T-helper 9 cell (primary cell): ENCODE data around the gene TCF7L2.

Source experiments
- DNase-seq: peaks from one replicate; pipeline ENCODE4 v3.0.0-alpha.2; 2020

TCF7L2 gene

GRCh38 chr10:113025487-113025886 is 75.4 kb downstream of the TCF7L2 start:
- DNase-seq = no peak

GRCh38 chr10:113026679-113027078 is 76.6 kb downstream of the TCF7L2 start:
- DNase-seq = no peak

DNA sequence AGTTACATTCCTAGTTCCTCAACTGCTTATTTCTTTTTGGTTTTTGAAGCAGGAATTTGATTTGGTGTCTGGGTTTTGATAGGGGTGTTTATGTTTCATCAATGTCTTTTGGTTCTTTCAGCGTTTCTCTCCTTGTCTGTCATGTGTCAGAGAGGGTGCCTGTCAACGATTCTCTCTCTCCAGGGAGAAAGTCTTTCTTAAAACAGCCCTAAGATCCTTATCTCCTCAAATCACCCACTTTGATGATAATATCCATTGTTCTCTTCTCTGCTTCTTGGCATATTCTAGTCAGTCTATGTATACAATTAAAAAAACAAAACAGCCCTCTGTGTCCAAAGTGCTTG is 77.2 kb downstream of the TCF7L2 start:
- no peak for DNase-seq

DNA sequence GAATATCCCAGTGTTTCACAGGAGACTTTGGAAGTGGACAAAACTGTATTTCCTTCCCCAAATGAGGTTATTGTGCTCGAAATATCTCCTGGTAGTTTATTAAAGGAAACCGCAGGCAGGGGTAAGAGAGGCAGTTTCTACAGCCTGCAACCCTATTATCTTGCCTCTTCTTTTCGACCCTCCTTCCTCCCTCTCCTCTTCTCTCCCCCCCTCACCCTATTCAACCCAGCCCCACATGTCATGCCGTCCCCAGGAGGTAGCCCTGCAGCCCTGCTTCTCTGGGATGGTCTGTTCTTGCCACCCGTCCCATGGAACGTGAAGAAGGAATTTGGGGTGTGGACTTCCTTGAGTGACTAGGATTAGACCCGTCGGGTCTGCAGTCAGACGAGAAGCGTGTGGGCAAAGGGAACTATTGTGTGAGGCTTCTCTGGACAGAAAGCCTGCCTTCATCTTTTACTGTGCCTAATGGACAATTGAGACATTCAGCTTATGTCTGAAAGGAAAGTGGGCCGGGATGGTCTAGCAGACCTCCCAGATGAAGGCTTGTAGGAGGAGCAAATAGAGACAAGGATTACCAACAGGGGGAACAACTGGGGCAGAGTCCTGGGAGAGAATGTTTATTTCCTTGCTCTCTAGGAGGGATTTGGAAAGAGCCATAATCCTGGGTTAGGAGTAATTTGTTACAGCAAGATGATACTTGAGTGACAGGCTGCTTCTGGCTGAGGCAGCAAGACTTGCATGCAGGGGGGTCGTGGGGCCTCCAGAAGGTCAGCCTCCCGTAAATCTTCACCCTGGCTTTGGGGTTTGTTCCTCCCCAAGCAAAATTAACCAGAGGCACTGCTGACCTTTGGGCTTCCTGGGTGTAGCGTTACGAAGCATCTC is 77.8 kb downstream of the TCF7L2 start:
- no peak for DNase-seq

DNA sequence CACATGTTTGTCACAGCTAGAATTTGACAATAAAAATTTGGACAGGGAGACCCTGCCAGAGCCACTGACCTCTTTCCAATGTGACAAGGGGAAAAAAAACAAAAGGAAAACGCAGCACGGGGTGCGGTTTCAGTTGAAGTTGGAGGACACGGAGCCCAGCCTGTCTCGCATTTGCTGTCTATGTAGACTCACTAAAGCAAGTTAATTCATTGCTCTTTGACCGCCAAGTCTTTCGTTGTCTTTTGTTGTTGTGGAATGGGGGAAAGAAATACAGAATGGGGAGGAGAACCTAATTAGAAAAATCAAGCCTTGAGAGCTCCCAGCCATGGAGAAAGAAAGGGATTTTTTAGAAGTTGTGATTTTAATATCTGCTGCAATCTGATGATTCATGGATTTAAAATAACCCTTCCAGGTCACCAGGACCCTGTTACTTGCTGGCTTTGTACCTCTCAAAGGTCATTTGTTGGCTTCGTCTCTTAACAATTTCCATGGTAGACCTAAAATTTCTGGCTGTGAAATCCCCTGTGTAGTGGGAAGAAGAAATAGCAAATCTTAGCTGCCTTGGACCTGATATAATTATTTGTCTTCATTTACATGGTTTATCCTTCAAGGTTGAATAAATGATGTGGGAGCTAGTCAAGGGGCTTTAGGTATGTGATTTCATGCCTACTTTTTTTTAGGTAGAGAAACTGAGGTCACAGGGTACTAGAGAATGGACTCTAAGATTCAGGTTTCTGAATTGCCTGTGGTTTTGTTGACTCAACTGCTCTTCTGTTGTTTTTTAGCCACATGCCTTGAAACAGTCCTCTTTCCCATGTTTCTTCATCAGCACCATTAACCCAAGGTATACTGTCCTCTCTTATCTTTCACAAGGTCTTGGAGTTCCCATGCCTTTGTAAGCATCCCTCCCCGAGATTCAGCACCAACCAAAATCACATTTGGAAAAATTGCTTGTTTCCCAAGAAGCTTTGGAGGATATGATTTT is 78.7 kb downstream of the TCF7L2 start:
- no peak for DNase-seq

DNA sequence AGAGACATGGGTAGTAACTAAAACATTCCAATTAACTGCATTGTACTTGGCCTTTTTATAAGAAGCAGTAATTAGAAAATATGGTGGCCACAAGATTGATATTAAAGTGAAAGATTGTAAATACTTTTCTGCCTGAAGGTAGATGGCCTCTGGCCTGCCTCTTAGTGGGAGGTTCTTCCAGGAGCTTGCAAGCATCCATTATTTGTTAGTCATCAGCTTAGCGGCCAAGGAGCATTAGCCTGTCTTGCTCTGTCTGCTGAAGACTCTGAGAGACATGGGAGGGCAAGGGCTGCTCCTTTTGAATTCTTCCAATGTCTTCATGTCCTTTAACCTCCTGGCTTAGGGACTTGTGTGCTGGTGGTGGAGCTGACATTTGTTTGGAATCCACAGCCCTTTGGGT is 80.4 kb downstream of the TCF7L2 start:
- no peak for DNase-seq

- DNase-seq = no peak
Observed at GRCh38 chr10:113031147-113031546, 81.1 kb downstream of the TCF7L2 start.

DNA sequence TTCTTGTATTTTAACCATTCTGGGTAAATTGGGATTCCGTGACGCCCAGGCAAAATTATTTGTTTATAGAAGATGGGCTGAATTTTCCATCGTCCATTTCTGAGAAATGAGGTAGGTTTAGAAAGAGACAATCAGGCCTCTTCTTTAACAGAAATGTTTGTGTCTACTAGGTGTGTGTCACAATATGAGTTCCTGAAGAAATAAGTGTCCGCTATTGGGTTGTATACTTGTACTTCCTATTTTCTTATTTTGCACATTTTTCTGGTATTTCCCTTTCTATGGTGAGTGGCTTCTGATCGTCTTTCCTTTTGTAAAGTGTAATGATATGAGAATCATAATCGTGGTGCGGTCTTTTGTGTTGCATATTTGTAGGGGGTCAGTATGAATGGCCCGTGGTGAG is 83.9 kb downstream of the TCF7L2 start:
- DNase-seq = no peak

DNA sequence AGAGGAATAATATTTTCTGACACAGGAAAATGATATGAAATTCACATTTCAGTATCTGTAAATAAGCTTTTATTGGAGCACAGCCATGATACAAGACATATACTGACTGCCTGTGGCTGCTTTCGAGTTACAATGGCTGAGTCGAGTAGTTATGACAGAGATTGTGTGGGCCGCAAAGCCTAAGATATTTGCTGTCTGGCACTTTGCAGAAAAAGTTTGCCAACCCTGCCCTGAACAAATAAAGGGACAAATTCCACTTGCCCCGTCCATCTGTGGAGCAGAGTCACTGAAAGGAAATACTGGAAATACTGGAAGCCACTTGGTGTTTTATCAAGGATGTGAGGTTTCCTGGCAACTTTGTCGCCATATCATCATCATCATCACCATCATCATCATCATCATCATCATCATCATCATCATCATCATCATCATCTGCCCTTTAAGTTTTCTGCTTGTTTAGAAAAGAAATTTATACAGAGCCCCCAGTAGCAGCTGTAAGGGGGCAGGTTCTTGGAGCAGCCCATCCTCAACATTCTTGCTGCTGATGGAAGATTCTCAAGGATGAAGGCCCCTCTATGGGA is 85.8 kb downstream of the TCF7L2 start:
- DNase-seq = no peak

- no peak for DNase-seq
Observed at GRCh38 chr10:113036619-113037018, 86.6 kb downstream of the TCF7L2 start.

GRCh38 chr10:113037218-113037617 is 87.2 kb downstream of the TCF7L2 start:
- no peak for DNase-seq

DNA sequence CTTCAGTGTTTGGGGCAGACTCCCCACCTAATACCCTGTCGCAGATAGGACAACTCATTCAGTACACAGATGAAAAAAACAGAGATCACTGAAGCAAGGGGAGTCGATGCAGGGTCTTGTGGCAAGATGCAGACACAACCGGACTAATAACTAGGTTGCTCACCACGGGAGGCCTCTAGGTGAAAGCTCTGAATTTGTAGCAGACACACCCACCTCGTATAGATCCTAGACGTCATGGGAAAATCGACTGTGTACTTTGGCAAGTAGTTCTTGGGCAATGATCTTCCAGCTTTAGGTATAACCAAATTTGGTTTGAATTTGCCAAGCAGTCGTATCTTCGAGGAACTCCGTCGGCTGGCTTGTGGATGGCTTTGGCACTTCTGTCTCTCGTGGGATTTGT is 88.1 kb downstream of the TCF7L2 start:
- no peak for DNase-seq

- no peak for DNase-seq
Observed at GRCh38 chr10:113038985-113039384, 88.9 kb downstream of the TCF7L2 start.

GRCh38 chr10:113041324-113041723 is 91.3 kb downstream of the TCF7L2 start:
- no peak for DNase-seq

GRCh38 chr10:113041841-113042750 is 92.0 kb downstream of the TCF7L2 start:
- DNase-seq = no peak

DNA sequence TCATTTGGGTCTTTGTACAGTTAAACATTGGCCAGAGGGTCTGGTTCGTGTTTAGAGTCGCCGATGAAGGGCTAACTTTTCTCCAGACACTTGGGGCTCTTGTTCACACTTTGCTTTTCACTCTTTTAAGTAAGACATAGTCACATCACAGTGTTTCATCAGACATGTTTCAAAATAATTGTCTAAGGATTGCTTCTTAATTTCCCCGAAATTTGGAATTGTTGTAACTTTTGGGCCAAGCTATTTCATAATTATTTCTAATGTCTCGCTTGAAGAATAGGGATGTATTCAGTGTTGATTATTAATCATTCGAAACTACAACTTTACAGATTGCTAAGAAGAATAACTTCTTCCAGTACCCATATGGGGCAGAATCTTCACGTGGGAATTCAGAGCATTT is 92.8 kb downstream of the TCF7L2 start:
- DNase-seq = no peak

- no peak for DNase-seq
Observed at GRCh38 chr10:113044016-113044755, 94.1 kb downstream of the TCF7L2 start.

GRCh38 chr10:113045147-113046055 is 95.4 kb downstream of the TCF7L2 start:
- no peak for DNase-seq

- DNase-seq = no peak
Observed at GRCh38 chr10:113047151-113047550, 97.1 kb downstream of the TCF7L2 start.

- no peak for DNase-seq
Observed at GRCh38 chr10:113047605-113047962, 97.5 kb downstream of the TCF7L2 start.
